ENCODE measurements around the gene NDUFAF7.

GRCh38 chr2:37291680-37292079 is 60.2 kb downstream of the NDUFAF7 start:
- no peak for TF ChIP-seq POLR2AphosphoS5 (IDR thresholded peaks at IDR 0.05; ENCODE audit: low read depth, low read length)
- TF ChIP-seq POLR2A (IDR thresholded peaks at IDR 0.05; ENCODE audit: low read depth, low read length) = no peak

All from GM12892 (cell line).